ENCODE measurements around the gene IL17RD. TPM values are rescaled to one million over a fixed set of nuclear protein-coding genes. Genes with fewer than 3 reads are reported as not detected.

Gene IL17RD
- total RNA-seq, 1 experiment from 2014 or later: 31.7 TPM

DNA sequence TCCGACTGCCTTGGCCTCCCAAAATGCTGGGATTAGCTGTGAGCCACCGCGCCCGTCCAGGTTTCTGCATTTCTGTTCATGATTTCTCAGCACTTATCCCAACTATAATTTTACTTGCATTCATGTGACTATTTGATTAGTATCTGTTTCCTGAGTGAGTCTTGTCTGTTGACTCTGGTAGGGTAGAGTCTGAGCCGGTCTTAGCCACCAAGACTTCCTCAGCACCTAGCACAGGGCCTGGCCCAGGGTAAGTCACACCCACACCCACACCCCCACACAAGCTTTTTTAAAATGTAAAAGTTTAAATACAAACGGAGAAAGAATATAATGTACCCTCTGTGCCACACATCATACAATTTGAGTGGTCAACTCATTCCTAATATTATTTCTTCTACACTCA, 107.8 kb downstream of the IL17RD start:
- no peak overlapping the region for H3K4ac ChIP-seq (ENCODE audit: low read depth, low read length)
- H3K4me2 ChIP-seq (ENCODE audit: insufficient read depth, insufficient read length, low read length): no peak overlapping the region
- H3K4me1 ChIP-seq (ENCODE audit: insufficient read depth, low read length): no peaks in the 10 kb centered on the region; the same call in 1 of the 2 replicates
- H2BK120ac ChIP-seq (ENCODE audit: low read depth, low read length, poor library complexity, severe bottlenecking): no peak overlapping the region
- H3T11ph ChIP-seq (ENCODE audit: low read length): no peak overlapping the region
- H3K27ac ChIP-seq (ENCODE audit: insufficient read length, low read depth, low read length): no peak overlapping the region
- no peak overlapping the region for H3K4me3 Mint-ChIP-seq
- H4K20me1 ChIP-seq (ENCODE audit: control insufficient read depth, insufficient read depth, insufficient read length): no peaks in the 10 kb centered on the region
- no peak for DNase-seq
- no peak overlapping the region for H2BK20ac ChIP-seq (ENCODE audit: low read depth, low read length, poor library complexity, severe bottlenecking)
- no peak overlapping the region for H3K18ac ChIP-seq (ENCODE audit: insufficient read length, low read depth, low read length)
- H3K79me1 ChIP-seq (ENCODE audit: insufficient read depth, low read depth, low read length, poor library complexity, severe bottlenecking): no peaks in the 10 kb centered on the region
- no peak overlapping the region for H3K23ac ChIP-seq (ENCODE audit: insufficient read length, low read depth, low read length)
- no peak overlapping the region for H3K14ac ChIP-seq (ENCODE audit: insufficient read depth, low read length)
- no peaks in the 10 kb centered on the region for H3K36me3 Mint-ChIP-seq (ENCODE audit: insufficient read depth in 1 of 3, low read depth in 3 of 3)
- WGBS (ENCODE audit: extremely low coverage, insufficient read length, low lambda C conversion rate): no CpG with 5 or more reads among the region's 6 CpGs
- H3K27me3 ChIP-seq (ENCODE audit: insufficient read depth, low read length): no peaks in the 10 kb centered on the region
- H2BK15ac ChIP-seq (ENCODE audit: low read depth, low read length): no peak overlapping the region
- no peak overlapping the region for H3K27ac Mint-ChIP-seq
- no peak overlapping the region for H4K5ac ChIP-seq (ENCODE audit: insufficient read length, low read depth, low read length)
- TF ChIP-seq, protein P1, sequence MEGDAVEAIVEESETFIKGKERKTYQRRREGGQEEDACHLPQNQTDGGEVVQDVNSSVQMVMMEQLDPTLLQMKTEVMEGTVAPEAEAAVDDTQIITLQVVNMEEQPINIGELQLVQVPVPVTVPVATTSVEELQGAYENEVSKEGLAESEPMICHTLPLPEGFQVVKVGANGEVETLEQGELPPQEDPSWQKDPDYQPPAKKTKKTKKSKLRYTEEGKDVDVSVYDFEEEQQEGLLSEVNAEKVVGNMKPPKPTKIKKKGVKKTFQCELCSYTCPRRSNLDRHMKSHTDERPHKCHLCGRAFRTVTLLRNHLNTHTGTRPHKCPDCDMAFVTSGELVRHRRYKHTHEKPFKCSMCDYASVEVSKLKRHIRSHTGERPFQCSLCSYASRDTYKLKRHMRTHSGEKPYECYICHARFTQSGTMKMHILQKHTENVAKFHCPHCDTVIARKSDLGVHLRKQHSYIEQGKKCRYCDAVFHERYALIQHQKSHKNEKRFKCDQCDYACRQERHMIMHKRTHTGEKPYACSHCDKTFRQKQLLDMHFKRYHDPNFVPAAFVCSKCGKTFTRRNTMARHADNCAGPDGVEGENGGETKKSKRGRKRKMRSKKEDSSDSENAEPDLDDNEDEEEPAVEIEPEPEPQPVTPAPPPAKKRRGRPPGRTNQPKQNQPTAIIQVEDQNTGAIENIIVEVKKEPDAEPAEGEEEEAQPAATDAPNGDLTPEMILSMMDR (conservative IDR thresholded peaks at IDR 0.05): no peak
- no peaks in the 10 kb centered on the region for H3K9me3 Mint-ChIP-seq
- no peak overlapping the region for H4K8ac ChIP-seq (replicated peaks; ENCODE audit: insufficient read length, low read depth, low read length)
- no peak overlapping the region for H3K56ac ChIP-seq (ENCODE audit: insufficient read length, low read depth, low read length)
- no peaks in the 10 kb centered on the region for H3K79me2 ChIP-seq (ENCODE audit: insufficient read depth, low read length)
- no peak overlapping the region for H2BK5ac ChIP-seq (ENCODE audit: insufficient read length, low read length)
- peaks cover 17 to 20% of the 10 kb centered on the region in 2 experiments for H3K4me1 Mint-ChIP-seq
- H3K23me2 ChIP-seq (ENCODE audit: insufficient read length, low read depth, low read length, poor library complexity, severe bottlenecking): no peaks in the 10 kb centered on the region
- H3K9ac ChIP-seq (ENCODE audit: extremely low read depth, insufficient read length, low read length): no peak overlapping the region
- H2AK5ac ChIP-seq (ENCODE audit: insufficient read length, low read length): no peak overlapping the region
- H3K27me3 Mint-ChIP-seq (ENCODE audit: low read depth): no peaks in the 10 kb centered on the region
- H2BK12ac ChIP-seq (ENCODE audit: insufficient read length, low read depth, low read length): no peak overlapping the region
- H3K9me3 ChIP-seq (ENCODE audit: control insufficient read depth, low read depth, low read length): no peaks in the 10 kb centered on the region
- H4K91ac ChIP-seq (ENCODE audit: insufficient read length, low read depth, low read length): no peak overlapping the region
- no peak overlapping the region for H2AFZ ChIP-seq (ENCODE audit: low read length)
